ENCODE measurements around the gene STING1.
"Not testable (repeated sequence)": the region's sequence is repeated elsewhere in the genome, so short reads cannot be mapped to it uniquely, and the experiment has no call there.

STING1 gene

GRCh38 chr5:139481122-139481533 lies 1.4 kb downstream of the STING1 start:
- peak in 1 of 3 donors; percentile 41 for DNase-seq
- H3K36me3 ChIP-seq (ENCODE audit: control insufficient read depth, insufficient read depth, low read length) = peaks cover 25% of the 10 kb centered on the region
- H3K27me3 ChIP-seq (replicated peaks; ENCODE audit: control insufficient read depth, insufficient read depth, low read length, poor library complexity, severe bottlenecking) = no peaks in the 10 kb centered on the region
- H3K9me3 ChIP-seq (ENCODE audit: control insufficient read depth, low read length) = no peaks in the 10 kb centered on the region
- H3K27ac ChIP-seq (ENCODE audit: insufficient read depth, low read length, poor library complexity, severe bottlenecking) = peak overlapping the region; percentile 84
- peaks cover 33% of the 10 kb centered on the region for H3K4me1 ChIP-seq (ENCODE audit: control insufficient read depth, insufficient read depth, low read length, poor library complexity, severe bottlenecking)
- H3K4me3 ChIP-seq (ENCODE audit: insufficient read depth, low read depth, low read length, poor library complexity, severe bottlenecking) = peak overlapping the region; percentile 58

GRCh38 chr5:139479729-139480128 lies 2.8 kb downstream of the STING1 start:
- DNase-seq; H3K27me3 ChIP-seq (replicated peaks; ENCODE audit: control insufficient read depth, insufficient read depth, low read length, poor library complexity, severe bottlenecking); H3K4me3 ChIP-seq (ENCODE audit: insufficient read depth, low read depth, low read length, poor library complexity, severe bottlenecking); H3K9me3 ChIP-seq (ENCODE audit: control insufficient read depth, low read length): not testable (repeated sequence)
- Histone ChIP-seq H3K27ac (ENCODE audit: insufficient read depth, low read length, poor library complexity, severe bottlenecking) (peak overlapping the region; percentile 4), H3K4me1 (ENCODE audit: control insufficient read depth, insufficient read depth, low read length, poor library complexity, severe bottlenecking) (peaks cover 44% of the 10 kb centered on the region), H3K36me3 (ENCODE audit: control insufficient read depth, insufficient read depth, low read length) (peaks cover 27% of the 10 kb centered on the region)

- Histone ChIP-seq H3K36me3 (ENCODE audit: control insufficient read depth, insufficient read depth, low read length) (peaks cover 27% of the 10 kb centered on the region), H3K4me1 (ENCODE audit: control insufficient read depth, insufficient read depth, low read length, poor library complexity, severe bottlenecking) (peaks cover 50% of the 10 kb centered on the region)
- not testable (repeated sequence) for H3K9me3 ChIP-seq (ENCODE audit: control insufficient read depth, low read length); H3K27ac ChIP-seq (ENCODE audit: insufficient read depth, low read length, poor library complexity, severe bottlenecking); H3K27me3 ChIP-seq (replicated peaks; ENCODE audit: control insufficient read depth, insufficient read depth, low read length, poor library complexity, severe bottlenecking); DNase-seq; H3K4me3 ChIP-seq (ENCODE audit: insufficient read depth, low read depth, low read length, poor library complexity, severe bottlenecking)
These were observed 3.7 kb downstream of the STING1 start for GRCh38 chr5:139478657-139479423.

- H3K27ac ChIP-seq (ENCODE audit: insufficient read depth, low read length, poor library complexity, severe bottlenecking) = peak overlapping the region; percentile 47
- H3K9me3 ChIP-seq (ENCODE audit: control insufficient read depth, low read length) = no peaks in the 10 kb centered on the region
- no peaks in the 10 kb centered on the region for H3K27me3 ChIP-seq (replicated peaks; ENCODE audit: control insufficient read depth, insufficient read depth, low read length, poor library complexity, severe bottlenecking)
- H3K36me3 ChIP-seq (ENCODE audit: control insufficient read depth, insufficient read depth, low read length) = peaks cover 27% of the 10 kb centered on the region
- no peak for DNase-seq
- H3K4me1 ChIP-seq (ENCODE audit: control insufficient read depth, insufficient read depth, low read length, poor library complexity, severe bottlenecking) = peaks cover 63% of the 10 kb centered on the region
- no peak overlapping the region for H3K4me3 ChIP-seq (ENCODE audit: insufficient read depth, low read depth, low read length, poor library complexity, severe bottlenecking)
These were observed 6.5 kb downstream of the STING1 start for GRCh38 chr5:139475865-139476617.

- Histone ChIP-seq H3K9me3 (ENCODE audit: control insufficient read depth, low read length) (no peaks in the 10 kb centered on the region), H3K27ac (ENCODE audit: insufficient read depth, low read length, poor library complexity, severe bottlenecking) (peak overlapping the region; percentile 47), H3K36me3 (ENCODE audit: control insufficient read depth, insufficient read depth, low read length) (peaks cover 27% of the 10 kb centered on the region), H3K4me1 (ENCODE audit: control insufficient read depth, insufficient read depth, low read length, poor library complexity, severe bottlenecking) (peaks cover 62% of the 10 kb centered on the region), H3K27me3 (replicated peaks; ENCODE audit: control insufficient read depth, insufficient read depth, low read length, poor library complexity, severe bottlenecking) (no peaks in the 10 kb centered on the region), H3K4me3 (ENCODE audit: insufficient read depth, low read depth, low read length, poor library complexity, severe bottlenecking) (no peak overlapping the region)
- no peak for DNase-seq
These were observed 7.4 kb downstream of the STING1 start for GRCh38 chr5:139474890-139475791.

GRCh38 chr5:139473565-139473964 lies 9.0 kb downstream of the STING1 start:
- H3K9me3 ChIP-seq (ENCODE audit: control insufficient read depth, low read length) = no peaks in the 10 kb centered on the region
- no peaks in the 10 kb centered on the region for H3K27me3 ChIP-seq (replicated peaks; ENCODE audit: control insufficient read depth, insufficient read depth, low read length, poor library complexity, severe bottlenecking)
- H3K4me1 ChIP-seq (ENCODE audit: control insufficient read depth, insufficient read depth, low read length, poor library complexity, severe bottlenecking) = peaks cover 64% of the 10 kb centered on the region
- no peak overlapping the region for H3K4me3 ChIP-seq (ENCODE audit: insufficient read depth, low read depth, low read length, poor library complexity, severe bottlenecking)
- no peak for DNase-seq
- peak overlapping the region; percentile 34 for H3K27ac ChIP-seq (ENCODE audit: insufficient read depth, low read length, poor library complexity, severe bottlenecking)
- H3K36me3 ChIP-seq (ENCODE audit: control insufficient read depth, insufficient read depth, low read length) = peaks cover 22% of the 10 kb centered on the region

GRCh38 chr5:139473105-139473504 lies 9.5 kb downstream of the STING1 start:
- no peaks in the 10 kb centered on the region for H3K9me3 ChIP-seq (ENCODE audit: control insufficient read depth, low read length)

GRCh38 chr5:139472386-139473030 lies 10.1 kb downstream of the STING1 start:
- Histone ChIP-seq H3K9me3 (ENCODE audit: control insufficient read depth, low read length) (no peaks in the 10 kb centered on the region), H3K4me1 (ENCODE audit: control insufficient read depth, insufficient read depth, low read length, poor library complexity, severe bottlenecking) (peaks cover 68% of the 10 kb centered on the region), H3K36me3 (ENCODE audit: control insufficient read depth, insufficient read depth, low read length) (peaks cover 11% of the 10 kb centered on the region), H3K4me3 (ENCODE audit: insufficient read depth, low read depth, low read length, poor library complexity, severe bottlenecking) (no peak overlapping the region), H3K27ac (ENCODE audit: insufficient read depth, low read length, poor library complexity, severe bottlenecking) (peak overlapping the region; percentile 68), H3K27me3 (replicated peaks; ENCODE audit: control insufficient read depth, insufficient read depth, low read length, poor library complexity, severe bottlenecking) (no peaks in the 10 kb centered on the region)
- DNase-seq = no peak

More at GRCh38 chr5:139473105-139473504, 9.5 kb downstream of the STING1 start:
- DNase-seq = no peak
- peak overlapping the region; percentile 68 for H3K27ac ChIP-seq (ENCODE audit: insufficient read depth, low read length, poor library complexity, severe bottlenecking)
- peaks cover 68% of the 10 kb centered on the region for H3K4me1 ChIP-seq (ENCODE audit: control insufficient read depth, insufficient read depth, low read length, poor library complexity, severe bottlenecking)
- H3K4me3 ChIP-seq (ENCODE audit: insufficient read depth, low read depth, low read length, poor library complexity, severe bottlenecking) = no peak overlapping the region
- peaks cover 17% of the 10 kb centered on the region for H3K36me3 ChIP-seq (ENCODE audit: control insufficient read depth, insufficient read depth, low read length)
- no peaks in the 10 kb centered on the region for H3K27me3 ChIP-seq (replicated peaks; ENCODE audit: control insufficient read depth, insufficient read depth, low read length, poor library complexity, severe bottlenecking)

- no peaks in the 10 kb centered on the region for H3K9me3 ChIP-seq (ENCODE audit: control insufficient read depth, low read length)
- peaks cover 62% of the 10 kb centered on the region for H3K4me1 ChIP-seq (ENCODE audit: control insufficient read depth, insufficient read depth, low read length, poor library complexity, severe bottlenecking)
- H3K27ac ChIP-seq (ENCODE audit: insufficient read depth, low read length, poor library complexity, severe bottlenecking) = peak within 1 kb of the TSS; percentile 68
- no peaks in the 10 kb centered on the region for H3K27me3 ChIP-seq (replicated peaks; ENCODE audit: control insufficient read depth, insufficient read depth, low read length, poor library complexity, severe bottlenecking)
- H3K4me3 ChIP-seq (ENCODE audit: insufficient read depth, low read depth, low read length, poor library complexity, severe bottlenecking) = peak within 1 kb of the TSS; percentile 56
- DNase-seq = peak in 2 of 3 donors; percentile 28 to 30
- H3K36me3 ChIP-seq (ENCODE audit: control insufficient read depth, insufficient read depth, low read length) = no peaks in the 10 kb centered on the region
These were observed 11.7 kb downstream of the STING1 start, which contains the start of gene SMIM33 for GRCh38 chr5:139470821-139471300. TSS of gene SMIM33 (plus strand) at chr5:139471004. CDS start at chr5:139471122, 118 bp downstream.

Data from effector memory CD4-positive, alpha-beta T cell (primary cell).